GM18907 (cell line): ENCODE measurements around the gene TNXB.
"Not testable (repeated sequence)": the region's sequence is repeated elsewhere in the genome, so short reads cannot be mapped to it uniquely, and the experiment has no call there.

ENCODE experiments used
- ATAC-seq: cut with Tn5 transposase; IDR thresholded peaks from one replicate; pipeline ENCODE4 v1.9.1; 2021; ENCODE audit warnings: mild to moderate bottlenecking, moderate library complexity; ENCODE audit not compliant: unreplicated experiment

TNXB gene

GRCh38 chr6:32068867-32069266, 40.3 kb downstream of the TNXB start:
- no peak for ATAC-seq

- not testable (repeated sequence) for ATAC-seq
These were observed 40.8 kb downstream of the TNXB start for GRCh38 chr6:32068315-32068714.

- ATAC-seq, result not testable (repeated sequence)
These were observed 41.6 kb downstream of the TNXB start for GRCh38 chr6:32067521-32067920.

- no peak for ATAC-seq
These were observed 44.4 kb downstream of the TNXB start for GRCh38 chr6:32064706-32065105.

- no peak for ATAC-seq
These were observed 48.0 kb downstream of the TNXB start for GRCh38 chr6:32060966-32061655.

GRCh38 chr6:32058511-32058963, 50.6 kb downstream of the TNXB start:
- no peak for ATAC-seq

GRCh38 chr6:32057966-32058365, 51.2 kb downstream of the TNXB start:
- no peak for ATAC-seq

GRCh38 chr6:32056254-32056653, 52.9 kb downstream of the TNXB start:
- no peak for ATAC-seq

GRCh38 chr6:32055756-32056155, 53.4 kb downstream of the TNXB start:
- ATAC-seq, result not testable (repeated sequence)

GRCh38 chr6:32053314-32053713, 55.8 kb downstream of the TNXB start:
- ATAC-seq, result not testable (repeated sequence)

GRCh38 chr6:32052626-32053025, 56.5 kb downstream of the TNXB start:
- not testable (repeated sequence) for ATAC-seq

- ATAC-seq, result no peak
These were observed 58.6 kb downstream of the TNXB start for GRCh38 chr6:32050562-32050961.

- not testable (repeated sequence) for ATAC-seq
These were observed 59.4 kb downstream of the TNXB start for GRCh38 chr6:32049736-32050135.

GRCh38 chr6:32049149-32049548, 60.0 kb downstream of the TNXB start:
- ATAC-seq, result not testable (repeated sequence)

GRCh38 chr6:32047855-32048766, 61.0 kb downstream of the TNXB start:
- no peak for ATAC-seq

- no peak for ATAC-seq
These were observed 61.6 kb downstream of the TNXB start for GRCh38 chr6:32047539-32047854.

GRCh38 chr6:32047084-32047478, 62.1 kb downstream of the TNXB start:
- no peak for ATAC-seq

GRCh38 chr6:32046450-32047083, 62.6 kb downstream of the TNXB start:
- ATAC-seq, result no peak

GRCh38 chr6:32045811-32046449, 63.2 kb downstream of the TNXB start:
- no peak for ATAC-seq

GRCh38 chr6:32044916-32045315, 64.2 kb downstream of the TNXB start:
- ATAC-seq, result not testable (repeated sequence)
